Measurements from ENCODE around the gene OSBPL7. TPM values are rescaled to one million over a fixed set of nuclear protein-coding genes. Genes with fewer than 3 reads are reported as not detected.

OSBPL7 gene
- total RNA-seq, 1 donor from 2014 or later: 8.4 TPM

- peak overlapping the region; percentile 27 for H3K4me3 ChIP-seq (ENCODE audit: low read depth, low read length)
- DNase-seq (ENCODE audit: low read depth): no peak
- TF ChIP-seq CTCF (conservative IDR thresholded peaks at IDR 0.05; ENCODE audit: low read depth, low read length): peak; percentile 48
Observed at GRCh38 chr17:47789611-47790561, 31.7 kb downstream of the OSBPL7 start.

DNA sequence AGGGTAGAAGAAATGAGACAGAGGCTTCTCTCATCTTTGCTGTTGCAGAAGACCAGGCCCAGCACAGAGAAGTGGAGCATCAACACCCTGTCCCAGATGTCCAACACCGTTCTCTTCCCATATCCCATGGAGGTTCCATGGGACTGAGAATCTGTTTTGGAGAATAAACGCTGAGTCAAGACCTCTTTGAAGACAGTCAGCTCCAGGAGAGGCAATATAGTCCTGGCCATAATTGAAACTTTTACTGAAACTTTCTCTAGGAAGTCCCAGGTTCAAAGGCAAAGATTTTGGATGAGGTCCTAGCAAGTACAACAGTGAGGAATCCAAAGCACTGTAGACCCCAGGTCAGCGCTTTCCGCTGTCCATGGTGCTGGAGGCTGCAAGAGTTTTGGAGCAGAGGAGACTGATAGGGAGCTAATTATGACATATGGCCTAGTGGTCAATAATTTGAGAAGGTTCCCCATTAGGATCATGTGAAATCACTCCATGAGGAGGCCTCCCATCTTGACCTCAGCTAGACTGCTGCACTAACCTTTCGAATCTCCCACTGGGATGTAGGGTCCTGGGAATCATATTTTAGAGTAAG, 36.0 kb downstream of the OSBPL7 start:
- TF ChIP-seq CTCF (conservative IDR thresholded peaks at IDR 0.05; ENCODE audit: low read depth, low read length): no peak
- H3K4me3 ChIP-seq (ENCODE audit: low read depth, low read length): no peak overlapping the region
- no peak for DNase-seq (ENCODE audit: low read depth)

GRCh38 chr17:47781397-47781796, 40.2 kb downstream of the OSBPL7 start:
- DNase-seq (ENCODE audit: low read depth): no peak
- TF ChIP-seq CTCF (conservative IDR thresholded peaks at IDR 0.05; ENCODE audit: low read depth, low read length): no peak
- H3K4me3 ChIP-seq (ENCODE audit: low read depth, low read length): no peak overlapping the region

DNA sequence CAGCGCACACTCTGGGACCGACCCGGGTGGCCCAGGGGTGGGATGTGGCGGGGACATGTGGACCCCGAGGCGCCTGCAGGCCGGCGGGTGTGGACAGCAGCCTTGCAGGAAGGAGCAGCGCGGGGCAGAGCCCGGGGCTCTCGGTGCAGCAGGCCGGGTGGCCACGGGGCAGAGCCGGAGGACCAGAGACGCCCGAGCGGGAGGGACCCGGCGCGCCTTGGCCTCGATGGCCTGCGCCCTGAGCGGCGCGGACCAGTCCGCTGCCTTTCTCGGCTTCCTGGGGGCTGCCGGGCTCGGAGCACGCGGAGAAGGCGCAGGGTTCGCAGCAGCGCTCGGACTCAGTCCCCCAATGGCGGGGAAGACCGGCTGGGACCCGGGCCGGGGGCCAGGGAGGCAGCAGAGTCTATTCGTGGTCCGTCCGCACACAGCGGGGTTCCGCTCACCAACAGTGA, 43.4 kb downstream of the OSBPL7 start:
- no peak for DNase-seq (ENCODE audit: low read depth)

DNA sequence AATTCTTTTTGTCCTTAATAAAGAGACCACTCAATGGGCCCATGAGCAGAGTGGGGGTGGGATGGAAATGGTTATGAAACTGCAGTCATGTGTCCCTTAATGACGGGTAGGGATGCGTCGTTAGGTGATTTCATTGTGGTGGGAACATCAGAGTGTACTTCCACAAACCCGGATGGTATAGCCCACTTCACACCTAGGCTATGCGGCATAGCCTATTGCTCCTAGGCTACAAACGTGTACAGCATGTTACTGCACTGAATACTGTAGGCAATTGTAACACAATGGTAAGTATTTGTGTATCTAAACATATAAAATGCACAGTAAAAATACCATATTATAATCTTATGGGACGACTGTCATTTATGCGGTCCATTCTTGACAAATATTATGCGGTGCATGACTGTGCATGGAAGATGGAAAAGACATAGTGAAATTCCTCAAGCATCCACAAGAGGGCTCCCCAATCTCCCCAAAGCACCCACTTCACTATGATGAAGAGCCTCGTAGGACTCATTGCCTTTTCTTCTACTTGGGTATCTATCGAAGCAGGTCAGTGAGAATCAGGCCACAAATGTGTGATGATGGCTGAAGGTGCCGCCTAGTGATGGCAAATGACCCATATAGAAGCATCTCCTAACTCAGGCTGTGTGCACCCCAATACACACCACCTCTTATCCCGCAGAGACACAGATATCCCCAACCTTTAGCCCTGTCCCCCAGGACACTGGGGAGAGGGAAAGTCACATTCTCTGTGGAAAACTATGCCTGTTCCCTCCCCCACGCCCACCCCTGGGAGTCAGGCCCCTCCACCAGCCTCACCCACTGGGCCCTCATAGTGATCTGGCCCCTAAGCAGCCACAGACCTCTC, 45.0 kb downstream of the OSBPL7 start:
- no peak for DNase-seq (ENCODE audit: low read depth)
- peak; percentile 76 for TF ChIP-seq CTCF (conservative IDR thresholded peaks at IDR 0.05; ENCODE audit: low read depth, low read length)
- no peak overlapping the region for H3K4me3 ChIP-seq (ENCODE audit: low read depth, low read length)

More for the DNA sequence above, 43.4 kb downstream of the OSBPL7 start:
- H3K4me3 ChIP-seq (ENCODE audit: low read depth, low read length): no peak overlapping the region
- no peak for TF ChIP-seq CTCF (conservative IDR thresholded peaks at IDR 0.05; ENCODE audit: low read depth, low read length)

GRCh38 chr17:47774987-47775580, 46.5 kb downstream of the OSBPL7 start:
- no peak for TF ChIP-seq CTCF (conservative IDR thresholded peaks at IDR 0.05; ENCODE audit: low read depth, low read length)
- no peak for DNase-seq (ENCODE audit: low read depth)
- no peak overlapping the region for H3K4me3 ChIP-seq (ENCODE audit: low read depth, low read length)

Measured in epithelial cell of proximal tubule (primary cell).